Keratinocyte (primary cell): ENCODE results near the gene ACAA1.

Experiments used
- CTCF ChIP-seq, 3 experiments: IDR thresholded peaks in 1 of 3; conservative IDR thresholded peaks in 1 of 3; optimal IDR thresholded peaks in 1 of 3; 2 replicates in 2 of 3; 3 replicates in 1 of 3; pipeline versions ENCODE3 to v1.5.1; 2011; ENCODE audit warnings: low read length in 3 of 3, mild to moderate bottlenecking in 3 of 3, moderate library complexity in 2 of 3, control low read depth in 1 of 3, inconsistent platforms in 1 of 3; ENCODE audit not compliant: insufficient read depth in 2 of 3; ENCODE audit errors: extremely low read depth in 1 of 3
- EZH2 ChIP-seq: IDR thresholded peaks from one replicate; pipeline ENCODE4 v1.6.1; 2012; ENCODE audit warnings: inconsistent platforms, mild to moderate bottlenecking, low read length, moderate library complexity

- TF ChIP-seq CTCF (optimal IDR thresholded peaks at IDR 0.05 in 1 of 3, IDR thresholded peaks at IDR 0.05 in 1 of 3, conservative IDR thresholded peaks at IDR 0.05 in 1 of 3; ENCODE audit: extremely low read depth in 1 of 3, insufficient read depth in 2 of 3, low read length in 3 of 3) (no peak), EZH2 (no peak)
Observed at GRCh38 chr3:38122712-38123290, 14.1 kb downstream of the ACAA1 start.
